Measurements from ENCODE around the gene KSR2. TPM values are rescaled to one million over a fixed set of nuclear protein-coding genes. Genes with fewer than 3 reads are reported as not detected.

KSR2 gene
- total and polyA plus RNA-seq, 10 of the 15 experiments (the other 5 are each of a cell fraction or from before 2014, with no cell fraction given) = under 0.01 to 1.5 (median 0.01) TPM; not detected in 3

- H3K27ac ChIP-seq (ENCODE audit: control insufficient read depth, insufficient read depth) = no peak overlapping the region
- H3K4me2 ChIP-seq (ENCODE audit: control insufficient read depth, insufficient read depth) = no peak overlapping the region
- no peak for ATAC-seq
- no peak for FAIRE-seq
- ChIA-PET POLR2A (no interaction called here), CTCF (no interaction called here), RAD21 (ENCODE audit: unreplicated experiment) (no interaction called here), SMC1A (ENCODE audit: uncharacterized antibody, unreplicated experiment) (interaction anchor here (1.6 kb wide), 1 partner anchor 13 kb away, joined by 4 read pairs; no protein-coding TSS in a partner anchor)
- no peak for DNase-seq (ENCODE audit: low read depth, low spot score)
- WGBS (ENCODE audit: insufficient coverage, insufficient replicate concordance, low lambda C conversion rate, missing lambda C conversion rate) = 28% methylated on average over 4 of the region's 4 CpGs
- no peak overlapping the region for H2AFZ ChIP-seq (ENCODE audit: control insufficient read depth, low read depth, low read length)
- no peaks in the 10 kb centered on the region for H3K79me2 ChIP-seq (ENCODE audit: control insufficient read depth, insufficient read depth, low read length)
- H3K4me3 ChIP-seq = no peak overlapping the region
- H3K4me1 ChIP-seq (ENCODE audit: control insufficient read depth, insufficient read depth, low read length) = no peaks in the 10 kb centered on the region
- BruUV-seq (replicated peaks) = no TSS peak
- H3K36me3 ChIP-seq (ENCODE audit: control insufficient read depth in 2 of 2, insufficient read depth in 2 of 2, low read length in 1 of 2) = no peaks in the 10 kb centered on the region
- in situ Hi-C loops (cut with MboI) = no loop called here
- H3K9me3 ChIP-seq (replicated peaks; ENCODE audit: control insufficient read depth, insufficient read depth, low read length) = no peaks in the 10 kb centered on the region
- intact Hi-C loops (cut with micrococcal nuclease; ENCODE audit: unreplicated experiment) = no loop called here
- no peaks in the 10 kb centered on the region for H3K27me3 ChIP-seq (replicated peaks in 1 of 2; ENCODE audit: control insufficient read depth in 2 of 2, insufficient read depth in 2 of 2, low read length in 1 of 2)
- no peaks in the 10 kb centered on the region for H4K20me1 ChIP-seq (ENCODE audit: control insufficient read depth, insufficient read depth)
- H3K9ac ChIP-seq (ENCODE audit: control insufficient read depth, insufficient read depth, low read length) = no peak overlapping the region
- TF ChIP-seq MTA2 (IDR thresholded peaks at IDR 0.05; ENCODE audit: low read depth) (no peak), FOXK2 (IDR thresholded peaks at IDR 0.05) (no peak), EZH2 (IDR thresholded peaks at IDR 0.05; ENCODE audit: borderline replicate concordance, control insufficient read depth, low read depth, low read length) (no peak), JUND (IDR thresholded peaks at IDR 0.05; ENCODE audit: low read depth, low read length) (no peak), SIX5 (IDR thresholded peaks at IDR 0.05; ENCODE audit: low read depth, low read length, severe bottlenecking) (no peak), SIN3A (IDR thresholded peaks at IDR 0.05; ENCODE audit: low read depth, low read length) (no peak), RFX5 (IDR thresholded peaks at IDR 0.05; ENCODE audit: low read depth, low read length) (no peak), SPI1 (IDR thresholded peaks at IDR 0.05; ENCODE audit: borderline replicate concordance, insufficient read depth, low read depth, low read length) (no peak), MTA3 (IDR thresholded peaks at IDR 0.05; ENCODE audit: borderline replicate concordance, low read length) (no peak), ATF2 (IDR thresholded peaks at IDR 0.05; ENCODE audit: low read length) (no peak), MXI1 (IDR thresholded peaks at IDR 0.05; ENCODE audit: low read depth, low read length) (no peak), IKZF1 (conservative IDR thresholded peaks at IDR 0.05) (no peak), MYB (IDR thresholded peaks at IDR 0.05; ENCODE audit: borderline replicate concordance, low read depth, low read length) (no peak), EGR1 (IDR thresholded peaks at IDR 0.05; ENCODE audit: borderline replicate concordance in 1 of 2, low read depth in 2 of 2, low read length in 2 of 2) (no peak), STAT1 (conservative IDR thresholded peaks at IDR 0.05) (no peak), BMI1 (IDR thresholded peaks at IDR 0.05; ENCODE audit: borderline replicate concordance) (no peak)
- TF ChIP-seq, protein P1, sequence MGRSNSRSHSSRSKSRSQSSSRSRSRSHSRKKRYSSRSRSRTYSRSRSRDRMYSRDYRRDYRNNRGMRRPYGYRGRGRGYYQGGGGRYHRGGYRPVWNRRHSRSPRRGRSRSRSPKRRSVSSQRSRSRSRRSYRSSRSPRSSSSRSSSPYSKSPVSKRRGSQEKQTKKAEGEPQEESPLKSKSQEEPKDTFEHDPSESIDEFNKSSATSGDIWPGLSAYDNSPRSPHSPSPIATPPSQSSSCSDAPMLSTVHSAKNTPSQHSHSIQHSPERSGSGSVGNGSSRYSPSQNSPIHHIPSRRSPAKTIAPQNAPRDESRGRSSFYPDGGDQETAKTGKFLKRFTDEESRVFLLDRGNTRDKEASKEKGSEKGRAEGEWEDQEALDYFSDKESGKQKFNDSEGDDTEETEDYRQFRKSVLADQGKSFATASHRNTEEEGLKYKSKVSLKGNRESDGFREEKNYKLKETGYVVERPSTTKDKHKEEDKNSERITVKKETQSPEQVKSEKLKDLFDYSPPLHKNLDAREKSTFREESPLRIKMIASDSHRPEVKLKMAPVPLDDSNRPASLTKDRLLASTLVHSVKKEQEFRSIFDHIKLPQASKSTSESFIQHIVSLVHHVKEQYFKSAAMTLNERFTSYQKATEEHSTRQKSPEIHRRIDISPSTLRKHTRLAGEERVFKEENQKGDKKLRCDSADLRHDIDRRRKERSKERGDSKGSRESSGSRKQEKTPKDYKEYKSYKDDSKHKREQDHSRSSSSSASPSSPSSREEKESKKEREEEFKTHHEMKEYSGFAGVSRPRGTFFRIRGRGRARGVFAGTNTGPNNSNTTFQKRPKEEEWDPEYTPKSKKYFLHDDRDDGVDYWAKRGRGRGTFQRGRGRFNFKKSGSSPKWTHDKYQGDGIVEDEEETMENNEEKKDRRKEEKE (IDR thresholded peaks at IDR 0.05) = no peak
- TF ChIP-seq, protein P2, sequence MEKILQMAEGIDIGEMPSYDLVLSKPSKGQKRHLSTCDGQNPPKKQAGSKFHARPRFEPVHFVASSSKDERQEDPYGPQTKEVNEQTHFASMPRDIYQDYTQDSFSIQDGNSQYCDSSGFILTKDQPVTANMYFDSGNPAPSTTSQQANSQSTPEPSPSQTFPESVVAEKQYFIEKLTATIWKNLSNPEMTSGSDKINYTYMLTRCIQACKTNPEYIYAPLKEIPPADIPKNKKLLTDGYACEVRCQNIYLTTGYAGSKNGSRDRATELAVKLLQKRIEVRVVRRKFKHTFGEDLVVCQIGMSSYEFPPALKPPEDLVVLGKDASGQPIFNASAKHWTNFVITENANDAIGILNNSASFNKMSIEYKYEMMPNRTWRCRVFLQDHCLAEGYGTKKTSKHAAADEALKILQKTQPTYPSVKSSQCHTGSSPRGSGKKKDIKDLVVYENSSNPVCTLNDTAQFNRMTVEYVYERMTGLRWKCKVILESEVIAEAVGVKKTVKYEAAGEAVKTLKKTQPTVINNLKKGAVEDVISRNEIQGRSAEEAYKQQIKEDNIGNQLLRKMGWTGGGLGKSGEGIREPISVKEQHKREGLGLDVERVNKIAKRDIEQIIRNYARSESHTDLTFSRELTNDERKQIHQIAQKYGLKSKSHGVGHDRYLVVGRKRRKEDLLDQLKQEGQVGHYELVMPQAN (conservative IDR thresholded peaks at IDR 0.05) = no peak
Measured at GRCh38 chr12:117703584-117703983, 265.2 kb downstream of the KSR2 start.

All from GM12878 (cell line).